OCI-LY3 (cell line): ENCODE results near the gene ANKRD44.
A peak's percentile ranks its signal among the peaks of the same experiment; 100 is the strongest.

ENCODE experiments used
- H2AFZ ChIP-seq: fragments of 200-600, 300-600 bp; shearing (Covaris generic); 2 replicates; pipeline ENCODE4 v1.6.0; 2014; ENCODE audit warnings: antibody characterized with exemption, low read depth, low read length
- H3K27ac ChIP-seq: fragments of 200-600, 300-600 bp; sonication (generic); 2 replicates; pipeline ENCODE4 v1.5.1; 2014; ENCODE audit warnings: mild to moderate bottlenecking, low read length, moderate library complexity, mixed read lengths
- H3K27me3 ChIP-seq: fragments of 200-600, 300-600 bp; sonication (generic); 2 replicates; pipeline ENCODE4 v1.6.1; 2014; ENCODE audit warnings: low read depth, low read length, mixed read lengths
- H3K36me3 ChIP-seq: fragments of 200-600, 300-600 bp; sonication (generic); replicated peaks from 2 replicates; pipeline ENCODE3; 2014; ENCODE audit warnings: low read depth, low read length, mixed read lengths
- H3K4me1 ChIP-seq: fragments of 300-600, 200-600 bp; sonication (generic); 2 replicates; pipeline ENCODE4 v1.6.1; 2014; ENCODE audit warnings: low read length, mixed read lengths
- H3K4me2 ChIP-seq: fragments of 200-600, 300-600 bp; sonication (generic); 2 replicates; pipeline ENCODE4 v1.6.1; 2014; ENCODE audit warnings: low read length, mixed read lengths
- H3K4me3 ChIP-seq: fragments of 300-600, 200-600 bp; sonication (generic); 2 replicates; pipeline ENCODE4 v1.5.1; 2014; ENCODE audit warnings: antibody characterized with exemption, mild to moderate bottlenecking, low read length, moderate library complexity
- H3K79me2 ChIP-seq: fragments of 300-600, 200-600 bp; shearing (Covaris generic); 2 replicates; pipeline ENCODE4 v1.6.1; 2014; ENCODE audit warnings: mild to moderate bottlenecking, low read length, mixed read lengths
- H3K9ac ChIP-seq: fragments of 300-600, 200-600 bp; shearing (Covaris generic); 2 replicates; pipeline ENCODE4 v1.6.0; 2014; ENCODE audit warnings: mild to moderate bottlenecking, low read length, moderate library complexity
- H3K9me3 ChIP-seq: fragments of 200-600, 300-600 bp; shearing (Covaris generic); 2 replicates; pipeline ENCODE4 v1.6.1; 2014; ENCODE audit warnings: low read length, mixed read lengths; ENCODE audit not compliant: insufficient read depth
- H4K20me1 ChIP-seq: fragments of 200-600, 300-600 bp; sonication (generic); 2 replicates; pipeline ENCODE4 v1.6.1; 2016; ENCODE audit warnings: low read length, mixed read lengths; ENCODE audit not compliant: insufficient read depth
- EZH2phosphoT487 ChIP-seq: fragments of 200-600 bp; shearing (Covaris generic); IDR thresholded peaks from 2 replicates; pipeline ENCODE4 v1.6.1; 2018; ENCODE audit warnings: antibody characterized with exemption, mixed run types, low read depth
- TF ChIP-seq, protein P1 (sequence below): fragments of 200-600, 300-600 bp; sonication (generic); IDR thresholded peaks from 2 replicates; pipeline ENCODE4 v1.5.1; 2014; ENCODE audit warnings: antibody characterized with exemption, low read length, low read depth

ANKRD44 gene

DNA sequence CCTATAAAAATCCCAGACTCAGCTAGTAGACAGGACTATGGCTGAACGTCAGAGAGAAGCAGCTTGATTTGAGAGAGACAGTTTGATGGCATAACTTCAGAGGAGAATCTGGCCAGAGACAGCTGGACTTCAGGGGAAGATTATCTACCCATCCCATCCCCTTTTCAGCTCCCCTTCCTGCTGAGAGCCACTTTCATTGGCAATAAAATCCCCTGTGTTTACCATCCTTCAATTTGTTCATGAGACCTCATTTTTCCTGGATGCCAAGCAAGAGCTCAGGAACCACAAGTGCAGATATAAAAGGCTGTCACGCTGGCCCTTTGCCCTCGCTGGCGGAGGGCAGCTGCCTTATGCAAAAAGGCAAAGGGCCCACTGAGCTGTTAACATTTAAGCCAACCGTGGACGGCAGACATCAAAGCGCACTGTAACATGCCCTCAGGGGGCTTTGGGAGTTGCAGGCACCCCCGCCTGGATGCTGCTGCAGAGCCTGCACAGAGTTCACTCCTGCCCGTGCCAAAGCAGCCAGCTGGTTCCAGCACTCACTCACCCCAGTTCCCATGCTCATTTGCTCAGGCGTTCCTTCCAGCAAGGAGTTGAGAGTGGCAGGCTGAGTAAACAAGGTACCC is 219.7 kb downstream of the ANKRD44 start:
- TF ChIP-seq, protein P1, sequence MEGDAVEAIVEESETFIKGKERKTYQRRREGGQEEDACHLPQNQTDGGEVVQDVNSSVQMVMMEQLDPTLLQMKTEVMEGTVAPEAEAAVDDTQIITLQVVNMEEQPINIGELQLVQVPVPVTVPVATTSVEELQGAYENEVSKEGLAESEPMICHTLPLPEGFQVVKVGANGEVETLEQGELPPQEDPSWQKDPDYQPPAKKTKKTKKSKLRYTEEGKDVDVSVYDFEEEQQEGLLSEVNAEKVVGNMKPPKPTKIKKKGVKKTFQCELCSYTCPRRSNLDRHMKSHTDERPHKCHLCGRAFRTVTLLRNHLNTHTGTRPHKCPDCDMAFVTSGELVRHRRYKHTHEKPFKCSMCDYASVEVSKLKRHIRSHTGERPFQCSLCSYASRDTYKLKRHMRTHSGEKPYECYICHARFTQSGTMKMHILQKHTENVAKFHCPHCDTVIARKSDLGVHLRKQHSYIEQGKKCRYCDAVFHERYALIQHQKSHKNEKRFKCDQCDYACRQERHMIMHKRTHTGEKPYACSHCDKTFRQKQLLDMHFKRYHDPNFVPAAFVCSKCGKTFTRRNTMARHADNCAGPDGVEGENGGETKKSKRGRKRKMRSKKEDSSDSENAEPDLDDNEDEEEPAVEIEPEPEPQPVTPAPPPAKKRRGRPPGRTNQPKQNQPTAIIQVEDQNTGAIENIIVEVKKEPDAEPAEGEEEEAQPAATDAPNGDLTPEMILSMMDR: no peak
- TF ChIP-seq EZH2phosphoT487: no peak
- H3K9me3 ChIP-seq: no peaks in the 10 kb centered on the region
- H3K27ac ChIP-seq: no peak overlapping the region
- no peaks in the 10 kb centered on the region for H3K79me2 ChIP-seq
- no peaks in the 10 kb centered on the region for H3K36me3 ChIP-seq
- no peak overlapping the region for H3K9ac ChIP-seq
- H3K4me1 ChIP-seq: peaks cover 8% of the 10 kb centered on the region
- H3K27me3 ChIP-seq: no peaks in the 10 kb centered on the region
- no peak overlapping the region for H3K4me3 ChIP-seq
- H2AFZ ChIP-seq: no peak overlapping the region
- H3K4me2 ChIP-seq: no peak overlapping the region
- no peaks in the 10 kb centered on the region for H4K20me1 ChIP-seq

DNA sequence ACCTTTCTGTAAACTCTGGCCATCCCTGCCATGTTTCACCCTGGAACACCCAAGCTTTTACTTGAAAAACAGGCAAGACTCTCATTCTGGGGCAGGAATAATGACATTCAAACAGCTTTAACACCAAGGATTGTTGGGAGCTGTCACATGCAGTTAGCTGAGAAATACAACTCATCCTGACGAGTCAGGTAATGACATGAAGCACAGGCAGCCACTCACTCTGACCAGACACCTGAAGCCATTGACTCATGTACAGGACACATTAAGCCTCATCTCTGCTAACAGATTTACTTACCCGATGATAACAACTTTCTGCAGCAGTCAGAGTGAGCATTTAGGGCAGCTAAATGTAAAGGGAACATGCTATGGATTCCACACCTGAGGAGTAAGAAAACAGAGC is 220.9 kb downstream of the ANKRD44 start:
- TF ChIP-seq, protein P1: no peak
- H3K4me2 ChIP-seq: no peak overlapping the region
- no peaks in the 10 kb centered on the region for H3K36me3 ChIP-seq

DNA sequence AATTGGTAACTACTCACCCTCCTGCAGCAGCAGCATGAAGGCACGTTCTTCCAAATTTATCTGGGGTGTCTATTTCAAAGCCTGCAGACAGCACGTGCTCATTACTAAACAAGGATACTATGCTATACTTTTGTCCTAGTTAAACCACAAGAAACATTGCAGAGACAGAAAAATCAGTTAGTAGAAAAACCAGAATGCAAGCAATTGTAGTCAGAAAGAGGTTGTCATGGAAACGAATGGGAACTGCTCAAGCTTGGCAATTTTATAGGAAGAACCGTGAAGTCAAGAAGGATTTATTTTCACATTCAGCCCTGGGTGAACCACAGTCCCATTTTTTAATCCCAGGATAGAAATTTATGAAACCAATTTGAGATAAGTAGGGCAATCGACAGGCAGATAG is 221.9 kb downstream of the ANKRD44 start:
- no peak overlapping the region for H3K4me3 ChIP-seq
- no peak overlapping the region for H3K4me2 ChIP-seq
- no peak overlapping the region for H3K9ac ChIP-seq
- H3K36me3 ChIP-seq: no peaks in the 10 kb centered on the region
- H2AFZ ChIP-seq: no peak overlapping the region
- TF ChIP-seq, protein P1: no peak
- TF ChIP-seq EZH2phosphoT487: no peak
- H3K9me3 ChIP-seq: no peaks in the 10 kb centered on the region
- no peaks in the 10 kb centered on the region for H3K79me2 ChIP-seq
- no peak overlapping the region for H3K27ac ChIP-seq
- no peaks in the 10 kb centered on the region for H3K27me3 ChIP-seq
- H4K20me1 ChIP-seq: no peaks in the 10 kb centered on the region
- peaks cover 8% of the 10 kb centered on the region for H3K4me1 ChIP-seq

More for the DNA sequence above, 220.9 kb downstream of the ANKRD44 start:
- Histone ChIP-seq H3K4me3 (no peak overlapping the region), H3K79me2 (no peaks in the 10 kb centered on the region), H3K27ac (no peak overlapping the region), H3K9me3 (no peaks in the 10 kb centered on the region), H4K20me1 (no peaks in the 10 kb centered on the region), H2AFZ (no peak overlapping the region), H3K9ac (no peak overlapping the region), H3K27me3 (no peaks in the 10 kb centered on the region), H3K4me1 (peaks cover 8% of the 10 kb centered on the region)

DNA sequence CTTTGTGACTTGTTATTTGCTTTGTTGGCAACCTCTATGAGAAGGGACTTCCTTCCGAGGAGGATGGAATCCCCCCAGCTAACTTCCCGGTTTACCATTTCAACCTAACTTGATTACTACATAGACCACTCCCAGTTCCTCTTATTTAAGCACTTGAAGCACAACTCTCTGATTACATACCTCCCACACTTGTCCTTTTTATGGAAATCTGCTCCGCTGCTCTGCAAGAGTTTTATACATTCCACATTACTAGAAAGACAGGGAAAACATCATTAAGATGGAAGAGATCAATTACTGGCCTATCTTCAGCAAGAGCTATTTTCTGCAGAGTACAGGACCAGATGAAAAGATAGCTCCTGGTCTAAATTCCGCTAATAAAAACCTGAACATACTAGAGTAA is 224.1 kb downstream of the ANKRD44 start:
- Histone ChIP-seq H3K79me2 (no peaks in the 10 kb centered on the region), H3K4me3 (no peak overlapping the region), H3K36me3 (peaks cover 3% of the 10 kb centered on the region), H3K4me1 (peaks cover 8% of the 10 kb centered on the region), H4K20me1 (no peaks in the 10 kb centered on the region), H3K9ac (no peak overlapping the region), H2AFZ (0 out of 2 replicates have a peak overlapping the region, but pooled peaks have one; percentile 15), H3K4me2 (peak overlapping the region; percentile 48), H3K27ac (no peak overlapping the region), H3K27me3 (no peaks in the 10 kb centered on the region), H3K9me3 (no peaks in the 10 kb centered on the region)
- TF ChIP-seq, protein P1: no peak
- TF ChIP-seq EZH2phosphoT487: no peak
